HG03565 (cell line): ENCODE data around the gene PODXL2.
A peak's percentile ranks its signal among the peaks of the same experiment; 100 is the strongest.

Experiments used
- ATAC-seq: cut with Tn5 transposase; IDR thresholded peaks from one replicate; pipeline ENCODE4 v1.9.1; 2021; ENCODE audit warnings: mild to moderate bottlenecking, moderate library complexity; ENCODE audit not compliant: unreplicated experiment

The PODXL2 gene

DNA sequence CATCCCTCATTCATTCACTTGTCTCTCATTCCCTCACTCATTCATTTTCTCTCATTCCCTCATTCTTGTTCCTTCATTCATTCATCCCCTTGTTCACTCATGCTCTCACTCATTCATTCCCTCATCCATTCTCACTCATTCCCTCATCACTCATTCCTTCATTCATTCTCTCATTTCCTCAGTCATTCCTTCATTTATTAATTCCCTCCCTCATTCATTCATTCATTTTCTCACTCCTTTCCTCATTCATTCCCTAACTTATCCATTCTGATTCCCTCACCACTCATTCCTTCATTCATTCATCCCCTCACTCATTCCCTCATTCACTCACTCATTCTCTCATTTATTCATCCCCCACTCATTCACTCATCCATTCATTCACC, 57.5 kb downstream of the PODXL2 start:
- no peak for ATAC-seq

DNA sequence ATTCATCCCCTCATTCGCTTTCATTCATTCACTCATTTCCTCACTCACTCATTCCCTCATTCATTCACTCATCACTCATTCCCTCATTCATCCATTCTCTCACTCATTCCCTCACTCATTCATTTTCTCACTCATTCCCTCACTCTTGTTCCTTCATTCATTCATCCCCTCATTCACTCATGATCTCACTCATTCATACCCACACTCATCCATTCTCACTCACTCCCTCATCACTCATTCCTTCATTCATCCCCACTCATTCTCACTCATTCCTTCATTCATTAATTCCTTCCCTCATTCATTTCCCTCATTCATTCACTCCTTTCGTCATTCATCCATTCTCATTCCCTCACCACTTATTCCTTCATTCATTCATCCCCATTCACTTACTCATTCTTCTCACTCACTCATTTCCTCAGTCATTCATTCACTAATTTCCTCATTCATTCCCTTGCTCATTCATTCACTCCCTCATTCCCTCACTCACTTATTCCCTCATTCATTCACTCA, 58.3 kb downstream of the PODXL2 start:
- ATAC-seq: no peak

DNA sequence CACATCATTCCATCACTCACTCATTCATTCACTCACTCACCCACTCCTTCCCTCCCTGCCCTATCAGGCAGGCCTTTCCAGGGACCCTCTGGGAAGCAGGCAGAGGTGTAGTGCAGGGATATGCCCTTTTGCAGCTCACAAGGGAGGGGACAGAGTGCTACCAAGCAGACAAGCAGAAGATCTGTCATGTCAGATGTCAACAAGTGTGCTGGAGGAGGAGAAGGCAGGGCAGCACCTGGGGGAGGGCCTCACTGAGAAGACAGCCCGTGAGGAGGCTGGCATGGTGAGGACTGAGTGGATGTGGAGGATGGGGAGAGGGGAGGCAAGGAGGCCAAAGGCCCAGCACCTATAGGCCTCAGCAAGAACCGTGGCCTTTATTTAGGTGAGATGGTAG, 59.0 kb downstream of the PODXL2 start:
- no peak for ATAC-seq

DNA sequence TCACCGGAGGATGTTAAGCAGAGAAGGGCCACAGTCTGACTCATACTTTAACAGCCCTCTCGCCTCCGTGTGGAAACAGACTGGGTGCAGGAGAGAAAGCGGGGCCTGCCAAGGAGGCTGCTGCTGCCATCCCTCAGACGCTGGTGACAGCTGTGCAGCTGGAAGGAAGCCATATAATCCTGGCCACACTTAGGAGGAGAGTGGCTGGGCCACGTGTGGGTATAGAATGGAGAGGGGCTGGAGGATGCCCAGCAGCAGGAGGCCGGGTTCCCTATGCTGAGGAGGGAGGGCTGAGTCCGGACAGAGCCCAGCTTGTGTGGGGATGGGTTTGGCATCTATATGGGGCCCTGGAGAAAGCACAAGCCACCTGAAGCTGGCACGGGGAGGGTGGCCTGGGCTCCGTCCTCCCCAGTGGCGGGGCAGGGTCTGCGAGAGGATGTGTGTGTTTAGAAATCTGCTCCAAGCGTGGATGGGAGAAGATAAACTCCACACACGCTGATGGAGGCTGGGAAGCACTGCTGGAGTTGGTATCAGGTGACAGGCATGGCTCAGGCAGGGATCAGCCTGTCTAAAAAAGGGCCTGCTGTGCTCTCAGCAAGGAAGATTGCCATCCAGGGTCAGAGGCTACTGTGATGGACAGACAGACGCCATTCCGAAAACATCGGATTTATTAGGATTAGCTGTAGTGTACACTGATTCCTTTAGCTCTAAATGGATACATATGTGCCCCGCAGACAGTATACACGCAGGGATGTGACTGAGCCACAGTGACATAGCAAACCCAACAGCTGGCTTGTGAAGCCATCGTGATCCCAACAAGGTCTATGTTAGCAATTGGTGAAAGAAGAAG, 59.7 kb downstream of the PODXL2 start:
- ATAC-seq: no peak

DNA sequence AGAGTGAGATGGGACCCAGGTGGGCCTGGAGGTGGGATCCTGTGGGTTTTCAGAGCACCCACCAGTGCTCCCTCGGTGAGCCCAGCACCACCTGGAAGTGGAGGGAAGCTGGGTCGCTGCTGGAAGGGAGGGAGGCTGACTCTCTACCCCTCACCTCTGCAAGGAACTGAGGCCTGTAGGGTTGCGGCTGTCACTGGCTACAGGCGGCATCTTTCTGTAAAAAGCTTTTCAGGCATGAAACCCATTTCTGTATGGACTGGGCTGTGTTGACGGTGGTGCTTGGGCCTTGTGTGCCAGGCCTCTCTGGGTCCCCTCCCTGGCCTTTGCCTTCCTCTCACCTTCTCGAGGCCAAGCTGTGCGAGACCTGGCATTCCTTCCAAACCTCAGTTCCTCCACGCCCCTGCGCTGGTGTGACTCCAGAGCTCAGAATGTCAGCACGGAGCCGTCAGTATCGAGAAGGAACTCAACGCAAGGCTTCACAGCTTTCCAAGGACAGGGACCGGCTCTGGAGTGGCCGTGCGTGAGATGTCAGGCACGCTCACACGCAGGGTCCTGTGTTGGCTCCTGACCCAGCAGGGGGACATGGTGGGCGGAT, 60.4 kb downstream of the PODXL2 start:
- no peak for ATAC-seq

DNA sequence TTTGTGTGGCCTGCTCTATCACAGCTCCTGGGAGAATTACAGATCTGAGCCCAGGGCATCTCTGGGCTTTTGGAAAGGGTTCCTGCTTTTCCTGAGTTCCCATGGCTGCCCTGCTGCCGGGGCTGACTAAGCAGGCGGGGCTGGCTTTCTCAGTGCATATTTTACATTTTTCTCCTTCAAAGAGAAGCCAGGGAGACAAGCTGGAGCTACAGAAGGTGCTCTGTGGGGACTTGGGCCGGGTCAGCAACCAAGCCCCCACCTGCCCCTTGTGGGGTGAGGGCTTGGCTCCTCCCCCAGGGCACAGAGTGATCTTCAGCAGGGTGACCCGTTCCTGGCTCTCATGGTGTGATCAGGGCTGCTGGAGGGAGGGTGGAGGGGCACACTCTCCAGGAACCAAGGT, 61.1 kb downstream of the PODXL2 start:
- no peak for ATAC-seq

DNA sequence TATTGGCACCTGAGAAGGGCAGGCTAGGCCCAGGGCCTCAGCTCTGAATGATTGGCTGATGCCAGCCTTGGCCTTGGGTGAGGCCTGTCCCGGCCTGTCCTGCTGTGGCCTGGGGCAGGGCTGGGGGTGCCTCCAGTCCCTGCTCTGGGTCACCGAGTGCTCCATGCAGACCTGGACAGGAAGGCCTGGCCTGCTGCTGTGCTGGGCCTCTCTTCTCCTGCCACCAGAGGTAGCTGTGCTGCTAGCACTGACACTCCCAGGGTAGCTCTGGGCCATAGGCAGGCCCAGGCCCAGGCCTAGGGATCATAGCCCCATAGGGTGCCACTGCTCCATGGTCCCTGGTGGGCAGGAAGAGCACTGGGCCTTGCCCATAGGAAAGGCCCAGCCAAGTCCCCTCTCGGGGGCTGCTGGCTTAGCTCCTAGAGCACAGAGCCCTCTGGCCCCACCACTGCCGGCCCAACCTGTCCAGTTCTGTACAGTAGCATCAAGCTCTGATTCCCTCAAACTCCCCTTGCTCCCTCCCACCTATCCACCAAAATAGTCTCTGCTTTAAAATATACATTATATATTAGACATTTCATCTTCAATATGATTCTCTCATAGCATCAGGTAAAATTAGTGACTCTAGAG, 62.0 kb downstream of the PODXL2 start:
- no peak for ATAC-seq

DNA sequence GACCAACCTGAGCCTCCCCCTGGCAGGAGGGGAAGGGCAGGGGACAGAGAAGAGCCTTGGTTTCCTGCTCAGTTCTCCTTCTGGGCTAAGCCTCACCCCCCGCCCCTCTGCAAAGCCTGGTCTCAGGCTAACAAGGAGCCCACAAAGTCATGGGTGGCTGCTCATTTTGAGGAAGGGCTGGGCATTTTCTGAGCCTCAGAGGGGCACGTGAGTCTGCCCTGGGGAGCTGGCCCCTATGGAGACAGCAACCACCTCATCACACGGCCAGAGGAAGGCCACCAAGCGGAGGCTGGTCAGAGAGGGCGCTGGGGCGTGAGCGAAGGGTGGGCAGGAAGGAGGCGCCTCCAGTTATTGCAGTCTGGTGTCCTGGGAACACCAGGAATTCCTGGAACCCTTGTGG, 62.5 kb downstream of the PODXL2 start:
- ATAC-seq: no peak

DNA sequence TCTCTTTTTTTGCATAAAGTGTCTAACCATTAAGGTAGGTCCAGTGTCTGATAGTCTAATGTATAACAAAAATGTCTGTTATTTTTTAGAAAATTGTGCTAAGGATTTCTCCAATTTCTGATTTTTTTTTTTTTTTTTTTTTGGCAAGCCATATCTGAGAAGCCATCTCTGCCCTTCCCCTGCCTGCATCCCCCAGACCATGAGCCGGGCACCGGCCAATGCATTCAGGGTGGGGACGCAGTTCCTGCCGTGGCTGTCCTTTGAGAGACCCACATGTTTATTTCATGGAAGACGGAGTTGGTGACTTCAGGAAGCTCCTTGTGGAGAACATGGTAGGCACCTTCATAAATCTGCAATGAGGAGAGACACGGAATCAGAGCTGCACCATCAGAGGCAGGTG, 63.0 kb downstream of the PODXL2 start:
- no peak for ATAC-seq

DNA sequence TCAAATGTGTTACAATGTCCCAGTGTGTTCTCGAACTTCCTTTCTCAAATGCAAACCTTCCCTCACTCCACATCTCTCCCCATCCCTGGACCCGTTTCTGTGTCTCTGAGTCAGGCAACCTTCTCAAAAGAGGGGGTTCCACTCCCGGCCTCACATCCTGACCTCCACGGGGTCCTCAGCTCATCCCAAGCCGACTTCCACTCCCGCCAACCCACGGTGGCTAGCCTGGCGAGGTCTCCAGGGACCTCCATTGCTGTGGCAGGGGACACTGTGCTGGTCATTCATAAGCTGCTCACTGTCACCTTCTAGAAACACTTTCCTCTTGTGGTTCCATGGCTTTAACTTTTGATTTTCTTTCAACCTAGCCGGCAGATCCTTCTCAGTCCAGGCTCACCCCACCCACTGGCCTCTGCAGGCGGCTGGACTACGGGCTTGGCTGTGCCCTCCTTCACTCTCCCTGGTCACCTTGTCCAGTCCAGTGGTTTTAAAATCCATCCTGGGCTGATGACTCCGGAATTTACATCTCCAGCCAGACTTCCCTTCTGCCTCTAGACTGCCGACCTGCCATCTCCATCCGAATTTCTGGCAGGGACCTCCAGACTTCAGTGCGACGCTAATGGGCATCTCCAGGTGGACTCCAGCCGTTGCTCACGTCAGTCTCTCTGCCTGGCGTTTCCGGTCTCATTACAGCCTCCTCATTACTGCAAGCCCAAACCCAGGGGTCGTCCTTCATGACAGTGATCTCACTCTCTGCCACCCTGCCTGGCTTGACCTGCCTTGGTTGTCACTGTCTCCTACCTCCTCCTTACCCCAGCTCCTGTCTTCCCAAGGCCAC, 63.7 kb downstream of the PODXL2 start:
- no peak for ATAC-seq

DNA sequence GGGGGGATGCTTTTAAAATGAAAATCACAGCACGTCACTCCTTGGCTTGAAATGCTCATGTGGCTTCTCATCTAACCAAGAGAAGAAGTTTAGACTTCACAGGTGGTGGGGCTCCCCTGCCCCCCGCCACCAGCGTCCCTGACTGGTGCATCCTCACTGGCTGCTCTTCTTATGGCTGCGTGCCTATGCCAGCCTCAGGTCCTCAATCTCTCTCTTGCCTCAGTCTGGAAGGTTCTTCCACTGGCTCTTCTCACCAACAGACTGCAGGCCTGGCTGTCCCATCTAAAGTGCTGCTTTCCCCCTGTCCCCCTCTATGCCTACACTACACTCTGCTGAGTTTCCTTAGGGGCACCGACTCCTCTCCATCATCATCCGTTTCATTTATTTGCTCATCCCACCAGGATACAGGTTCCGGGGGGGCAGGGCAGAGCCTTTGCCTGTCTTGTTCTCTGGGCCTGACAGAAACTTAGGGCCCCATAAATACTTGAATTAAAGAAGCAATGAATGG, 64.4 kb downstream of the PODXL2 start:
- ATAC-seq: no peak

DNA sequence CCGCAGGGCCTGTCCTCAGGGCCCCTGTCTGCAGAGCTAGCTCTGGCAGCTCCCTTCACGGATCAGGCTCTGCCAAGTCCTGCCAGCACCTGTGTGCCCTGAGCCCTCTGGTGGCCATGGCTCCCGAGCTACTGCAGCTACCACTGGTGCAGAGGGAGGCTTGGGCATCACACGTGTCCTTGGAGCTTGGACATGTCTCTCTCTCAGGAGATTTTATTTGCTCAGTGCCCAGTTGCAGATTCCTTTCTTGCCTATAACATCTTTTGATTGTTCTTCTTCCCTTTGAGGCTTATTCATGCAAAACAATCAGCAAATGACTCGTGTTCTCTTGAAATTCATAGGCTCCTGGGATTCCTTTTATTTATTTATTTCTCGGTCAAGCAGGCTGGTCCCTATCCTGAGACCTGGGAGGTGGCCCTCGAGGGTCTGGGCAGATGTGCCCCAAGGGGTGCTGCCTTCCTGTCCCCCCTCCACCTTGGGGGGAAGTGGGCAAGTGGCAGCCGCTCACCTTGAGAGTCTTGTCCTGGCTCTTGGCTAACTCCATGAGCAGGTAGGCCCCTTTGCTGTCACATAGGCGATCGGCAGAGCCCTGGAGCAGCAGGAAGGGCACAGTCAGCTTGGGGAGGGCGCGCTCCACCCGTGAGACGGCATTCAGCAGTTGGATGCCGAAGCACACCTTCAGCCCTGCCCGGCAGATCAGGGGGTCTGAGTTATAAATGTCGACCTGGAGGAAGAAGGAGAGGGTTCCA, 65.7 kb downstream of the PODXL2 start:
- no peak for ATAC-seq

DNA sequence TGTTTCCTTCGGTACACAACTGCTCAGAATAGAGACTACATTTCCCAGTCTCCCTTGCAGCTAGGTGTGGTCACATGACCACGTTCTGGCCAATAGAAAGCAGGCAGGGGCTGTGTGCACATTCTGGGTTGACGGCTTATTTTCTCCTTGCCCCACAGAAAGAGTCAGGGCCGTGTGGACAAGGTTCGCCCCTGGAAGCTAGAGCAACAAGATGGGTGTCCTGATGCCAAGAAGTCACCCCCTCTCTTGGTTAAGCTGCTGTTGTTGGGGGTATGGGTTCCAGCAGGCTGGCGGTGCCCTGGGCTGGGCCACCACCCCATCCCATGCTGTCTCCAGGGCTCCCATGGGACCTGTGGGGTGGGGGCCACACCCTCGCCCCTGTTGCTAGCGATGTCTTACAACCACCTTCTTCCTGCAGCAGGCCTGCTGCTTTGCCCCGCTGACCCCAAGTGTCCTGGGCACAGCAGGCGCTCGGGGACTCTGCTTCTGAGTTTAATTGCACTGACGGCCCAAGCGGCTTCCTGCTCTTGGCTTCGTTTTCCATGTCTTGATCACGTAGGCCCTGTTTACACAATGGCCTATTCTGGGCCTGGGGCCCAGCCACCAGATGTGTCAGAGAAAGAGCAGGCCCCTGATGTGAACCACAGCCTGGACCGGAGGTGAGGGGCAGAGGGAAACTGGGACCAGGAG, 68.7 kb downstream of the PODXL2 start:
- ATAC-seq: peak; percentile 49

DNA sequence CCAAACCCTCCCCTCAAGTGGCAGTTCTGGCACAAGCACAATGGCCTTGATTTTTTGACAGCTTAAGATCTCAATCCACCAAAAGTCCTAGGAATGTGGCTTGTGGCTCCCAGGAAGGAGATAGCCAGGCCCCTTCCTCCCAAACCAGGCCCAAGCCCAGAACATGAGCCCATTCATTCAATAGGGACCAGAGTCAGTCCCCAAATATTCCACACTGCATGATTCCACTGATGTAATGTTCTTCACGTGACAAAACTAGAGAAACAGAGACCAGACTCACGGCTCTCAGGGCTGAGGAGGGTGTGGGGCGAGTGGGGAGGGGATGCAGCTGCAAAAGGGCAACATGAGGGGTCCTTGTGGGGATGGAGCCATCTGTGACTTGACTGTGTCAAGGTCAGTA, 69.3 kb downstream of the PODXL2 start:
- ATAC-seq: no peak

DNA sequence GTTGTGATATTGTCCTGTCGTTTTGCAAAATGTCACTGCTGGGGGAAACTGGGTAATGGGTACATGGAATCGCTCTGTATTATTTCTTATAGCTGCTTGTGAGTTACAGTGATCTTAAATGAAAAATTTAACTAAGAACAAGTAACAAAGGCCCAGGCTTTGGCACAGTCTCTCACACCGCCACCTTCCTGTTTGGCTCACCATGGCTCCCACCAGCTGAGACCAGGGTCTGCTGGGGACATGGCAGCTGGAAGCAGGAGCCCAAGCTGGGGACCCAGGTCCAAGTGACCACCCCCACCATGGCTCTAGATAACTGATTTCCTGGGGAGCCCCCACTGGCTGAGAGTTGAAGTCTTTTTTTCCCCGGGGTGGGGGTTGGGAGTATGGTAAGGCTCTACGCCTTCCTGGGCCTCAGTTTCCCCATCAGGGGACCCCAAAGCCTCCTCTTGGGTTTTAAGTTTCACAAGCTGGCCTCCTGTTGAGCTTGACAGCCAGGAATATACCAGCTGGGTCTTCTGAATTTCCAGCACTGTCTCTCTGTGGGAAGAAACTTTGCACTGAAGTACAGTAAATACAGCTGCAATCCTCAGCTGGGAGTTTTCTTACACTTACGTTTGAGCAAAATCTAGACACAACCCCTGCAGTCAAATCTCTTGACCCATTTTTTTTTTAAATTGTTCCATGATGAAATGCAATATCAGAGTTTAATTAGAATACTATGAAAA, 69.9 kb downstream of the PODXL2 start:
- no peak for ATAC-seq

DNA sequence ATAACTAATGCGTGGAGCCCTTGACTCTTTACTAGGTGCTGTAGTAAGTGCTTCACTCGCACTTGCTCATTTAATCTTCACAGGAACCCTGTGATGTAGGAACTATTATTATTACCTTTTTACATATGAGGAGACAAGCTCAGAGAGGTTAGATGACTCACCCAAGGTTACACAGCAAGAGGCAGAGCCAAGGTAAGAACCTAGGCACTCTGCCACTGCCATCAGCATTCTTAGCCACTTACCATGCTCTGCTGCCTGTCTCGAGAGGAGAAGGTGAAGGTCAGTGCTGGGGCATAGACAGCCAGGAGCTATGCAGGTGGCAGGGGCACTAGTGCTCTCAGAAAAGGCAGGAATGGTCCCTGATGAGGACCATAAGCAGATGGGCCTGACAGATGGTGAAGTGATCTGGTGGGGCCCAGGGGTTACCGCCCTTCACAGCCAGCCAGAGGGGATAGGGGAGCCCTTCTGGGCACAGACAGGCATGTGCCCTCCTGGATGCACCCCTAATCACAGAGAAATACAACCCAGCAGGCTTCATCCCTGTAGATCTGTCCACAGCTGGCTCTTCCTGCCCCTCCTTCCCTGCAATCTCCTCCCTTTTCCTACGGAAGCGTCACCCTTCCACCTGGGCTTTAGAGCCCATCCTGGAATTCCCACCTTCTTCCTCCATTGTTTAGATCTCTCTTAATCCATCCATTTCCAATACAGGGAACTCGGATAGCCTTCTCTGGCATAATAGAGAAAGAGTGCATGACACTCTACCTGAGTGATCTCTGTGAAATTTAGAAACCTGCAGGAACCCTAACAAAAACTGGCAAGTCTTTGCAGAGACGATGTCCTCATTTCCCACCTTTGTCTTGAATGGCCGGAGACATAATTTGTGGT, 70.7 kb downstream of the PODXL2 start:
- no peak for ATAC-seq

DNA sequence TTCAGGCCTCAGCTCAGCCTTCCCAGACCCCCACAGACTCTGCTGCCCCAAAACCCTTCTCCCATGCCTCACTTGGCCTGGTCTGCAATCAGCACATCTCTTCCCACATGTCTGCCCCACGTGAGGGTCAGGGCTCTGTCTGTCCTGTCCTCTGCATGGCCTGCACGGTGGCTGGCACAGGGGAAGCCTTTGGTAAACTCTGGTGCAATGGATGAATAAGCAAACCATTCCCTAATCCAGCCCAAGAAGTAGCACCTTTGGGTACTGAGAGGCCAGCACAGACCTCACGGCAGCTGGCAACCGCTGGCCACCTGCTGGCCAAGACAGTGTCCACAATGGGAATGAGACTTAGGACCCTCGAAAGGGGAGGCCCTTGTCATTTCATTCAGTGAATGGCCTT, 71.4 kb downstream of the PODXL2 start:
- no peak for ATAC-seq

DNA sequence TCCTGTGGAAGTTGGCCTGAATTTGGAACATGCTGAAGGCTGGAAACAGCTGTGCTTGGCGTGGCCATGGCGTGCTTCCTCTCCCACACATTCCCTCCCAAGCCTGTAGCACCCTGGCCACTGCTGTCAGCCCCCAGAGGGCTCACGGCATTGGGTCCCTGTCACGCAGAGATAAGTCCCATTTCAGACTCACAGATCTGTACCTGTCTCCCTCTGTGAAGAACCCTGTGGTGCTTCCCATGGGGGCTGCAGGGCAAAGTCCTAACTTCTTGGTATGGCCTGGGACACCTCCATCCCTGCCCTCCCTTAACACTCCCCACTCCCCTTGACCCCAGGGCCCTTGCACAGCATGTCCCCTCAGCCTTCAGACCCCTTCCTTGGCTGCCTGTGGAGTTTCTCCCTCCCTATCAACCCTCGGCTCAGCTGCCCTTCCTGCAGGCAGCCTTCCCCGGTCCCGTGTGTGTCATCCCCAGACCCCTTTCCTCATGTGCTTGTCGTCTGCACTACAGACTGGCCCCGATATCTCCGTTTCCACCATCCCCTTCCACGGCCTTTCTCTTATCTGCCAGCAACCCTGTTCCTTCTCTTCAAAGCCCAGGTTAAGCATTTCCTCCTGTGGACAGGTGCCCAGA, 72.4 kb downstream of the PODXL2 start:
- no peak for ATAC-seq
